Bronchial epithelial cell (primary cell): ENCODE results near the gene SLC46A2. TPM values are rescaled to one million over a fixed set of nuclear protein-coding genes. Genes with fewer than 3 reads are reported as not detected.

Experiments used
- DNase-seq: peaks from one replicate; pipeline ENCODE4 v3.0.0-alpha.2; 2010; ENCODE audit warnings: low read depth
- FAIRE-seq: peaks from 2 replicates; lab custom pipeline; 2011; peaks lifted over from hg19 to GRCh38; lab: Jason Lieb, UNC
- H3K27me3 ChIP-seq: 2 replicates; pipeline ENCODE4 v1.5.1; 2011; ENCODE audit warnings: low read length; ENCODE audit not compliant: control insufficient read depth, insufficient read depth
- H3K36me3 ChIP-seq: 2 replicates; pipeline ENCODE4 v1.5.1; 2011; ENCODE audit warnings: low read length; ENCODE audit not compliant: control insufficient read depth, insufficient read depth
- H3K4me3 ChIP-seq: 2 replicates; pipeline ENCODE4 v1.5.1; 2011; ENCODE audit warnings: mild to moderate bottlenecking, low read depth, low read length, control low read depth
- CTCF ChIP-seq: IDR thresholded peaks from 2 replicates; pipeline ENCODE4 v1.5.1; 2011; ENCODE audit warnings: mild to moderate bottlenecking, moderate library complexity, low read length, control low read depth, inconsistent platforms; ENCODE audit not compliant: insufficient read depth, severe bottlenecking
- total RNA-seq: library from RNA; depleted of rRNA; stranded (reverse); fragments of >200 nt; gene quantifications from 2 replicates; pipeline ENCODE4 v1.2.1, GENCODE V29; 2014

The SLC46A2 gene
- total RNA-seq, 1 donor from 2014 or later = not detected

- DNase-seq (peak; percentile 55), FAIRE-seq (no peak)
- H3K27me3 ChIP-seq = no peaks in the 10 kb centered on the region
- TF ChIP-seq CTCF = peak; percentile 89
- H3K4me3 ChIP-seq = no peak overlapping the region
- H3K36me3 ChIP-seq = no peaks in the 10 kb centered on the region
Observed at GRCh38 chr9:112844771-112845542, 45.7 kb downstream of the SLC46A2 start.

GRCh38 chr9:112842555-112842954 lies 48.1 kb downstream of the SLC46A2 start:
- DNase-seq = no peak
- Histone ChIP-seq H3K27me3 (no peaks in the 10 kb centered on the region), H3K36me3 (no peaks in the 10 kb centered on the region), H3K4me3 (no peak overlapping the region)
- no peak for FAIRE-seq
- no peak for TF ChIP-seq CTCF

- DNase-seq = no peak
- no peak for FAIRE-seq
- TF ChIP-seq CTCF = no peak
- no peaks in the 10 kb centered on the region for H3K27me3 ChIP-seq
- no peak overlapping the region for H3K4me3 ChIP-seq
- H3K36me3 ChIP-seq = no peaks in the 10 kb centered on the region
Observed at GRCh38 chr9:112841261-112841660, 49.4 kb downstream of the SLC46A2 start.

- no peak for FAIRE-seq
- no peak for DNase-seq
- Histone ChIP-seq H3K36me3 (no peaks in the 10 kb centered on the region), H3K4me3 (no peak overlapping the region), H3K27me3 (no peaks in the 10 kb centered on the region)
- TF ChIP-seq CTCF = no peak
Observed at GRCh38 chr9:112839331-112839730, 51.3 kb downstream of the SLC46A2 start.

- Histone ChIP-seq H3K4me3 (no peak overlapping the region), H3K36me3 (no peaks in the 10 kb centered on the region), H3K27me3 (no peaks in the 10 kb centered on the region)
- FAIRE-seq (no peak), DNase-seq (no peak)
- no peak for TF ChIP-seq CTCF
Observed at GRCh38 chr9:112838342-112838741, 52.3 kb downstream of the SLC46A2 start.

GRCh38 chr9:112836394-112836793 lies 54.3 kb downstream of the SLC46A2 start:
- TF ChIP-seq CTCF = no peak
- Histone ChIP-seq H3K4me3 (no peak overlapping the region), H3K27me3 (no peaks in the 10 kb centered on the region), H3K36me3 (no peaks in the 10 kb centered on the region)
- DNase-seq (no peak), FAIRE-seq (no peak)
